GM08714 (cell line): ENCODE data around the gene KIF25.

Experiments used
- H3K4me3 ChIP-seq: fragments of 200-500 bp; sonication (Bioruptor generic); 2 replicates; pipeline ENCODE4 v1.5.1; 2014; ENCODE audit warnings: mild to moderate bottlenecking, low read length, inconsistent platforms
- ZNF274 ChIP-seq: IDR thresholded peaks from 2 replicates; pipeline ENCODE4 v1.6.1; 2012; ENCODE audit warnings: mild to moderate bottlenecking, low read depth, low read length

The KIF25 gene

GRCh38 chr6:168047841-168048723 lies 50.6 kb downstream of the KIF25 start:
- no peak for TF ChIP-seq ZNF274

GRCh38 chr6:168048724-168049025 lies 51.2 kb downstream of the KIF25 start:
- no peak for TF ChIP-seq ZNF274
- no peak overlapping the region for H3K4me3 ChIP-seq

More at GRCh38 chr6:168047841-168048723, 50.6 kb downstream of the KIF25 start:
- no peak overlapping the region for H3K4me3 ChIP-seq

- TF ChIP-seq ZNF274: no peak
- H3K4me3 ChIP-seq: no peak overlapping the region
Observed at GRCh38 chr6:168049277-168049676, 51.8 kb downstream of the KIF25 start.

- TF ChIP-seq ZNF274: no peak
- no peak overlapping the region for H3K4me3 ChIP-seq
Observed at GRCh38 chr6:168049706-168050224, 52.3 kb downstream of the KIF25 start.

GRCh38 chr6:168050225-168050880 lies 52.9 kb downstream of the KIF25 start:
- no peak overlapping the region for H3K4me3 ChIP-seq
- no peak for TF ChIP-seq ZNF274

- TF ChIP-seq ZNF274: no peak
- H3K4me3 ChIP-seq: no peak overlapping the region
Observed at GRCh38 chr6:168050881-168051586, 53.6 kb downstream of the KIF25 start.

- TF ChIP-seq ZNF274: no peak
- no peak overlapping the region for H3K4me3 ChIP-seq
Observed at GRCh38 chr6:168051648-168052047, 54.2 kb downstream of the KIF25 start.

- TF ChIP-seq ZNF274: no peak
Observed at GRCh38 chr6:168052291-168052891, 54.9 kb downstream of the KIF25 start.

GRCh38 chr6:168053086-168053956 lies 55.9 kb downstream of the KIF25 start:
- H3K4me3 ChIP-seq: no peak overlapping the region
- no peak for TF ChIP-seq ZNF274

More at GRCh38 chr6:168052291-168052891, 54.9 kb downstream of the KIF25 start:
- no peak overlapping the region for H3K4me3 ChIP-seq

GRCh38 chr6:168053957-168054471 lies 56.5 kb downstream of the KIF25 start:
- H3K4me3 ChIP-seq: no peak overlapping the region
- no peak for TF ChIP-seq ZNF274

GRCh38 chr6:168054765-168055560 lies 57.5 kb downstream of the KIF25 start:
- TF ChIP-seq ZNF274: no peak
- H3K4me3 ChIP-seq: no peak overlapping the region
